ENCODE data around the gene COG2. TPM values are rescaled to one million over a fixed set of nuclear protein-coding genes. Genes with fewer than 3 reads are reported as not detected.

COG2 gene
- total RNA-seq, 4 donors from 2014 or later, result 21.9 to 34.4 (median 23.8) TPM

DNA sequence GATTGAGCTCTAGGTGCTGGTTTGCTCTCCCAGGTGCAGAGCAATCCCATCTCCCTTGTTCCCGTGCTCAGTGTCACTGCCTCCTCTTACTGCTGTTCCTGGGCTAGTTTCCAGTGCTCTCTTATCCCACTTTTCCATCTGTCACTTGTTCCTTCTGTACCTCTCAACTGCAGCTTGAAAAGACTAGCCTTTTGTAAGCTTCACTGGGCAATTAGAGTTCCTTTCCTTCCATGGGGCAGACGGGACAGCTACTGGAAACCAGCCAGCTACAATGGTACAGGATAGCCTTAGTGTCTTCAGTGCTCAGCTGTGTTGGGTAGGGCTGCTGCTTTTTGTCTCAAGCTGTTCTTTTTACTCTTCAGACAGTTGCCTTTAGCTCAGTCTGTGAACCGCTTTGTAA is 40.0 kb downstream of the COG2 start:
- Histone ChIP-seq H3K36me3 (peaks cover 86% of the 10 kb centered on the region), H3K27ac (no peak overlapping the region), H3K27me3 (no peaks in the 10 kb centered on the region), H3K4me1 (peaks cover 11% of the 10 kb centered on the region), H3K9me3 (no peaks in the 10 kb centered on the region), H3K4me3 (no peak overlapping the region)
- 43% methylated on average over 3 of the region's 3 CpGs for WGBS
- TF ChIP-seq, protein P1, sequence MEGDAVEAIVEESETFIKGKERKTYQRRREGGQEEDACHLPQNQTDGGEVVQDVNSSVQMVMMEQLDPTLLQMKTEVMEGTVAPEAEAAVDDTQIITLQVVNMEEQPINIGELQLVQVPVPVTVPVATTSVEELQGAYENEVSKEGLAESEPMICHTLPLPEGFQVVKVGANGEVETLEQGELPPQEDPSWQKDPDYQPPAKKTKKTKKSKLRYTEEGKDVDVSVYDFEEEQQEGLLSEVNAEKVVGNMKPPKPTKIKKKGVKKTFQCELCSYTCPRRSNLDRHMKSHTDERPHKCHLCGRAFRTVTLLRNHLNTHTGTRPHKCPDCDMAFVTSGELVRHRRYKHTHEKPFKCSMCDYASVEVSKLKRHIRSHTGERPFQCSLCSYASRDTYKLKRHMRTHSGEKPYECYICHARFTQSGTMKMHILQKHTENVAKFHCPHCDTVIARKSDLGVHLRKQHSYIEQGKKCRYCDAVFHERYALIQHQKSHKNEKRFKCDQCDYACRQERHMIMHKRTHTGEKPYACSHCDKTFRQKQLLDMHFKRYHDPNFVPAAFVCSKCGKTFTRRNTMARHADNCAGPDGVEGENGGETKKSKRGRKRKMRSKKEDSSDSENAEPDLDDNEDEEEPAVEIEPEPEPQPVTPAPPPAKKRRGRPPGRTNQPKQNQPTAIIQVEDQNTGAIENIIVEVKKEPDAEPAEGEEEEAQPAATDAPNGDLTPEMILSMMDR (IDR thresholded peaks at IDR 0.05), result no peak
- TF ChIP-seq POLR2A (IDR thresholded peaks at IDR 0.05), result no peak
- TF ChIP-seq POLR2AphosphoS5 (IDR thresholded peaks at IDR 0.05), result no peak
- no peak for TF ChIP-seq EP300 (IDR thresholded peaks at IDR 0.05)
- no peak for DNase-seq (ENCODE audit: low spot score in 2 of 2)

DNA sequence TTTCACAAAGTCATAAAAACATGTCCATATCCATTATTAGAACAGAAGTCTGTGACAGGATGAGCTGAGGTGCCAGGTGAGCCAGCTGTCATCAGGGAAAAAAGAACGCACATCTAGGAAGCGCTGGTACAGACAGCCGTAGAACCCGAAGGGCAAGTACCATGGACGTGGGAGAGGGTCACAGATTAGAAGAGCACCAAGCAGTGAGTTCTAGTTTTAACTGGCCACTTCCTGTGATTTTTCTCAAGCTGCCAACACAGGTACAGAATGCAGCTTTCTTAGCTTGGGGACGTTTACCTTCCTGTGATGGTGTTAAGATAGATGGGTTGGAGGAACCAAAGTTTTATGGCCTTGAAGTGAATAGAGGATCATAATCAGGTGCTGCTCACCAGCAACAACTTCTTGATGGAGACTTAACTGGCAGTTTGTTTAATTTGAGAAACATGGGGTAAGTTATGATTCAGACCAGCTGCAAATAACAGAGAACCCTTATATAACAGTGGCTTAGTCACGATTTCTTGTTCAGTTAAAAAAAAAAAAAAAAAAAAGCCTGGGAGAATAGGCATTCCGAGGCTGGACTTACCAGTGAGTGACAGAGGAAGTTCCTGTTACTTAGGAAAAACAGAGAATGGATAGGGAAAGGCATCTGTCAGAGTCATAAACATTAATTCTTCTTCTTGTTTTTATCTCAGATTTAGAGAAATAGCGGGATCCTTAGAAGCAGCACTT is 40.8 kb downstream of the COG2 start:
- peaks cover 88% of the 10 kb centered on the region for H3K36me3 ChIP-seq
- no peak for TF ChIP-seq POLR2AphosphoS5 (IDR thresholded peaks at IDR 0.05)
- TF ChIP-seq, protein P1 (IDR thresholded peaks at IDR 0.05), result no peak
- TF ChIP-seq POLR2A (IDR thresholded peaks at IDR 0.05), result no peak
- TF ChIP-seq EP300 (IDR thresholded peaks at IDR 0.05), result no peak

GRCh38 chr1:230684146-230684545 is 41.9 kb downstream of the COG2 start:
- TF ChIP-seq POLR2AphosphoS5 (IDR thresholded peaks at IDR 0.05) (no peak), EP300 (IDR thresholded peaks at IDR 0.05) (no peak), POLR2A (IDR thresholded peaks at IDR 0.05) (no peak)
- TF ChIP-seq, protein P1 (IDR thresholded peaks at IDR 0.05), result no peak
- H3K27me3 ChIP-seq, result no peaks in the 10 kb centered on the region
- H3K4me1 ChIP-seq, result peaks cover 11% of the 10 kb centered on the region
- no peaks in the 10 kb centered on the region for H3K9me3 ChIP-seq
- no peak for DNase-seq (ENCODE audit: low spot score in 2 of 2)
- H3K4me3 ChIP-seq, result no peak overlapping the region
- no peak overlapping the region for H3K27ac ChIP-seq
- H3K36me3 ChIP-seq, result peaks cover 87% of the 10 kb centered on the region
- 92% methylated on average over 2 of the region's 2 CpGs for WGBS

More for the DNA sequence above, 40.8 kb downstream of the COG2 start:
- H3K4me3 ChIP-seq, result no peak overlapping the region
- peaks cover 11% of the 10 kb centered on the region for H3K4me1 ChIP-seq
- H3K9me3 ChIP-seq, result no peaks in the 10 kb centered on the region
- no peaks in the 10 kb centered on the region for H3K27me3 ChIP-seq
- DNase-seq (ENCODE audit: low spot score in 2 of 2), result no peak
- 81% methylated on average over 9 of the region's 9 CpGs for WGBS
- no peak overlapping the region for H3K27ac ChIP-seq

GRCh38 chr1:230684998-230685397 is 42.7 kb downstream of the COG2 start:
- no peak overlapping the region for H3K27ac ChIP-seq
- no peak for TF ChIP-seq POLR2A (IDR thresholded peaks at IDR 0.05)
- TF ChIP-seq, protein P1 (IDR thresholded peaks at IDR 0.05), result no peak
- TF ChIP-seq EP300 (IDR thresholded peaks at IDR 0.05), result no peak
- TF ChIP-seq POLR2AphosphoS5 (IDR thresholded peaks at IDR 0.05), result no peak
- H3K27me3 ChIP-seq, result no peaks in the 10 kb centered on the region
- peaks cover 86% of the 10 kb centered on the region for H3K36me3 ChIP-seq
- WGBS, result 94% methylated on average over 5 of the region's 5 CpGs
- no peaks in the 10 kb centered on the region for H3K9me3 ChIP-seq
- H3K4me3 ChIP-seq, result no peak overlapping the region
- H3K4me1 ChIP-seq, result peaks cover 11% of the 10 kb centered on the region
- DNase-seq (ENCODE audit: low spot score in 2 of 2), result no peak

DNA sequence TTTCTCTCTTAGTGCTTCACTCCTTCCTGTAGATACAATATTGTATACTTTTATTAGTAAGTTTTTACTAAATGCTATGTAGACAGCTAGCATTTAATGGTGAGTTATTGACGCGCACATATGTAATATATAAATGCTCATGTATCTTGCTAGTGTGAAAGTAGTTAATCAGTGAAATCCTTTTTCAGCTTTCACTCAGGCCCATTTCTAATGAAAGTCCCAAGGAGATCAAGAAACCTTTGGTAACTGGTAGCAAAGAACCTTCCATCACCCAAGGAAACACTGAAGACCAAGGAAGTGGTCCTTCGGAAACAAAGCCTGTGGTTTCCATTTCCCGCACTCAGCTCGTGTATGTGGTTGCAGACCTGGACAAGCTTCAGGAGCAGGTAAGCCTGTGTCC is 44.5 kb downstream of the COG2 start:
- Histone ChIP-seq H3K4me1 (peaks cover 7% of the 10 kb centered on the region), H3K36me3 (peaks cover 89% of the 10 kb centered on the region), H3K4me3 (no peak overlapping the region), H3K9me3 (no peaks in the 10 kb centered on the region), H3K27ac (no peak overlapping the region), H3K27me3 (no peaks in the 10 kb centered on the region)
- WGBS, result 80% methylated on average over 5 of the region's 5 CpGs
- TF ChIP-seq, protein P1 (IDR thresholded peaks at IDR 0.05), result no peak
- TF ChIP-seq POLR2A (IDR thresholded peaks at IDR 0.05), result no peak
- TF ChIP-seq EP300 (IDR thresholded peaks at IDR 0.05), result no peak
- TF ChIP-seq POLR2AphosphoS5 (IDR thresholded peaks at IDR 0.05), result no peak
- DNase-seq (ENCODE audit: low spot score in 2 of 2), result no peak
